ENCODE results near the gene SCN5A. TPM values are rescaled to one million over a fixed set of nuclear protein-coding genes. Genes with fewer than 3 reads are reported as not detected.

The SCN5A gene
- total and polyA plus RNA-seq, 2 of the 4 experiments (the other 2 are of a cell fraction): 1.9 to 2.0 TPM

DNA sequence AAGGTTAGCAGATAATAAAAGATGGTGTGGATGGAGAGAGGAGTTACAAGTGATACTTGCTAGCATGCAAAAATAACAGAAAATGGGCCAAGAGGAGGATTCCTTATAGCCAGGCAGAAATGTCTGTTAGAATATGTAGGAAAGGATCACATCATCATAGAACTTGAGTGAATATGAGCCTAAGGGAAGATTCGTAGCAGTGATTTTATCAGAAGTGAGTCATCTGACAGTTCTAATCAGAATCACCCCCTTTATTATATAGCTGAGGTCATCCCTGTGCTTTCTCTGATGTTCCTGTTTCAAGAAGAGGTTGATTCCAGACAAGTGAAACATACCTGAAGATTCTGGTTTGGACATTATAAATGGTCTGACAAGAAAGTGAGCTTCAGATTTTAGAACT, 130.5 kb downstream of the SCN5A start:
- TF ChIP-seq CEBPB (IDR thresholded peaks at IDR 0.05; ENCODE audit: low read depth, low read length) (no peak), BHLHE40 (IDR thresholded peaks at IDR 0.05; ENCODE audit: low read depth, low read length) (no peak), FOS (IDR thresholded peaks at IDR 0.05; ENCODE audit: low read depth, low read length) (peak; percentile 59)
- TF ChIP-seq, protein P1, sequence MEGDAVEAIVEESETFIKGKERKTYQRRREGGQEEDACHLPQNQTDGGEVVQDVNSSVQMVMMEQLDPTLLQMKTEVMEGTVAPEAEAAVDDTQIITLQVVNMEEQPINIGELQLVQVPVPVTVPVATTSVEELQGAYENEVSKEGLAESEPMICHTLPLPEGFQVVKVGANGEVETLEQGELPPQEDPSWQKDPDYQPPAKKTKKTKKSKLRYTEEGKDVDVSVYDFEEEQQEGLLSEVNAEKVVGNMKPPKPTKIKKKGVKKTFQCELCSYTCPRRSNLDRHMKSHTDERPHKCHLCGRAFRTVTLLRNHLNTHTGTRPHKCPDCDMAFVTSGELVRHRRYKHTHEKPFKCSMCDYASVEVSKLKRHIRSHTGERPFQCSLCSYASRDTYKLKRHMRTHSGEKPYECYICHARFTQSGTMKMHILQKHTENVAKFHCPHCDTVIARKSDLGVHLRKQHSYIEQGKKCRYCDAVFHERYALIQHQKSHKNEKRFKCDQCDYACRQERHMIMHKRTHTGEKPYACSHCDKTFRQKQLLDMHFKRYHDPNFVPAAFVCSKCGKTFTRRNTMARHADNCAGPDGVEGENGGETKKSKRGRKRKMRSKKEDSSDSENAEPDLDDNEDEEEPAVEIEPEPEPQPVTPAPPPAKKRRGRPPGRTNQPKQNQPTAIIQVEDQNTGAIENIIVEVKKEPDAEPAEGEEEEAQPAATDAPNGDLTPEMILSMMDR (conservative IDR thresholded peaks at IDR 0.05; ENCODE audit: low read depth, low read length): no peak
- no peak overlapping the region for H2BK5ac ChIP-seq (ENCODE audit: low read depth, low read length, poor library complexity, severe bottlenecking)
- in situ Hi-C loops (cut with MboI; ENCODE audit: low sequenced_read_pairs): no loop called here
- H3K27ac ChIP-seq (ENCODE audit: insufficient read depth, low read length): no peak overlapping the region
- no CpG with 5 or more reads among the region's 1 CpG for WGBS, 2 experiments (ENCODE audit: extremely low coverage in 2 of 2, insufficient read length in 1 of 2)
- H4K5ac ChIP-seq (ENCODE audit: low read depth, low read length): no peak overlapping the region
- peaks cover 3% of the 10 kb centered on the region for H3K4me1 ChIP-seq (ENCODE audit: control insufficient read depth, insufficient read depth, low read length)
- dilution Hi-C loops (cut with HindIII; ENCODE audit: low sequenced_read_pairs, unreplicated experiment): no loop called here
- H3K9ac ChIP-seq (ENCODE audit: low read depth, low read length): no peak overlapping the region
- POLR2A ChIA-PET (ENCODE audit: unreplicated experiment): no interaction called here
- H3K9me1 ChIP-seq (ENCODE audit: insufficient read depth, low read length): no peaks in the 10 kb centered on the region; the same call in 1 of the 2 replicates
- H2BK20ac ChIP-seq (ENCODE audit: low read depth, low read length): no peak overlapping the region
- no peak overlapping the region for H3K4me3 ChIP-seq (ENCODE audit: insufficient read depth, low read depth, low read length)
- ATAC-seq (ENCODE audit: low read depth): peak; percentile 67
- H3K56ac ChIP-seq (ENCODE audit: extremely low read depth, insufficient read depth, low read length): no peak overlapping the region
- H3K4ac ChIP-seq (ENCODE audit: low read depth, low read length): no peak overlapping the region
- DNase-seq: peak; percentile 77
- intact Hi-C loops (cut with micrococcal nuclease): loop anchor here (1.0 kb wide), 1 partner anchor 135 kb away; no protein-coding TSS in a partner anchor
- H4K8ac ChIP-seq (ENCODE audit: low read depth in 2 of 2, low read length in 2 of 2): no peak overlapping the region
- no TSS peak for BruUV-seq (replicated peaks)
- H3K9me3 ChIP-seq (ENCODE audit: control insufficient read depth, insufficient read depth, low read length): no peaks in the 10 kb centered on the region
- no peak overlapping the region for H4K91ac ChIP-seq (ENCODE audit: insufficient read depth, low read depth, low read length)
- peaks cover 9% of the 10 kb centered on the region; the same call in 1 of the 2 replicates for H3K36me3 ChIP-seq (ENCODE audit: control insufficient read depth, insufficient read depth, low read length)
- H3K4me2 ChIP-seq (ENCODE audit: low read depth, low read length): no peak overlapping the region
- H2AFZ ChIP-seq (replicated peaks; ENCODE audit: low read length, poor library complexity): no peak overlapping the region
- no peak overlapping the region for H3K14ac ChIP-seq (replicated peaks; ENCODE audit: low read depth, low read length)
- no peak overlapping the region for H2BK120ac ChIP-seq (ENCODE audit: low read depth, low read length)
- peaks cover 0 to 3% of the 10 kb centered on the region in 2 experiments; a peak in 2 of 4 replicates for H3K79me1 ChIP-seq (ENCODE audit: low read depth in 1 of 2, low read length in 2 of 2)
- H4K20me1 ChIP-seq (ENCODE audit: insufficient read depth, low read length): no peaks in the 10 kb centered on the region
- H3K18ac ChIP-seq (ENCODE audit: low read depth, low read length): no peak overlapping the region
- no peak overlapping the region for H2AK9ac ChIP-seq (replicated peaks; ENCODE audit: low read depth, low read length, poor library complexity)
- no peaks in the 10 kb centered on the region for H3K27me3 ChIP-seq (ENCODE audit: control insufficient read depth, insufficient read depth, low read length)
- H2AK5ac ChIP-seq (ENCODE audit: low read depth, low read length): no peak overlapping the region
- H3K23ac ChIP-seq (ENCODE audit: low read depth, low read length): no peak overlapping the region
- CTCF ChIA-PET: interaction anchor here (1.7 to 5.1 kb wide), 5 partner anchors 9 to 481 kb away, joined by 4 to 32 read pairs (median 11); partner anchors contain the start of gene EXOG
- no peak overlapping the region for H2BK15ac ChIP-seq (ENCODE audit: low read depth, low read length)

All from IMR-90 (cell line).